B cell (primary cell): Measurements from ENCODE around the gene TAPBP. TPM values are rescaled to one million over a fixed set of nuclear protein-coding genes. Genes with fewer than 3 reads are reported as not detected.

ENCODE experiments used
- ATAC-seq: fragments of 200-7000 bp; cut with Tn5 transposase; one replicate; pipeline ENCODE4 v1.10.0; 2021; ENCODE audit warnings: low read depth, mild to moderate bottlenecking, moderate number of reproducible peaks, moderate library complexity
- CTCF ChIA-PET: fragments of 350-600 bp; sonication (Branson Sonifier 250); formaldehyde crosslinking; loops from one replicate; lab custom pipeline; 2021; ENCODE audit warnings: antibody characterized with exemption, inconsistent platforms; lab: Charles Lee
- POLR2A ChIA-PET: fragments of 350-600 bp; sonication (Branson Sonifier 250); formaldehyde crosslinking; loops from one replicate; lab custom pipeline; 2021; ENCODE audit warnings: antibody characterized with exemption; lab: Charles Lee
- DNase-seq: peaks from one replicate; pipeline ENCODE4 v3.0.0; 2013
- H2AFZ ChIP-seq: 2 replicates; pipeline ENCODE4 v1.6.1; 2012; ENCODE audit warnings: mild to moderate bottlenecking, low read depth, low read length; ENCODE audit not compliant: insufficient read depth, poor library complexity, severe bottlenecking
- H3K27ac ChIP-seq, 2 donors: 1 replicate in 1 of 2; 2 replicates in 1 of 2; pipeline ENCODE4 v1.5.1; 2012 to 2013; ENCODE audit warnings: low read length in 2 of 2, mild to moderate bottlenecking in 2 of 2, moderate library complexity in 1 of 2
- H3K27me3 ChIP-seq, 4 experiments: fragments of 200-600 bp in 1 of 4; sonication (generic) in 1 of 4; replicated peaks in 1 of 4; 1 replicate in 2 of 4; 2 replicates in 2 of 4; pipeline versions ENCODE4 v1.6.1 to v1.7.0; 2013 to 2016; ENCODE audit warnings: low read length in 3 of 4, mild to moderate bottlenecking in 2 of 4, mixed read lengths in 1 of 4, moderate library complexity in 1 of 4; ENCODE audit not compliant: insufficient read depth in 4 of 4, control insufficient read depth in 3 of 4; ENCODE audit errors: control extremely low read depth in 1 of 4
- H3K36me3 ChIP-seq, 2 experiments: replicated peaks in 1 of 2; 1 replicate in 1 of 2; 2 replicates in 1 of 2; pipeline versions ENCODE4 v1.6.1 to v1.7.1; 2013; ENCODE audit warnings: low read length in 1 of 2; ENCODE audit not compliant: insufficient read depth in 2 of 2, control insufficient read depth in 1 of 2; ENCODE audit errors: control extremely low read depth in 1 of 2, extremely low read depth in 1 of 2
- H3K4me1 ChIP-seq, 2 donors: fragments of 200-600 bp in 1 of 2; sonication (generic) in 1 of 2; 1 replicate in 1 of 2; 2 replicates in 1 of 2; pipeline versions ENCODE4 v1.5.1 to v1.6.1; 2013 to 2017; ENCODE audit warnings: low read length in 2 of 2; ENCODE audit not compliant: control insufficient read depth in 2 of 2, insufficient read depth in 2 of 2
- H3K4me2 ChIP-seq: replicated peaks from 2 replicates; pipeline ENCODE3; 2012; ENCODE audit warnings: mild to moderate bottlenecking, low read depth, low read length; ENCODE audit not compliant: poor library complexity, severe bottlenecking
- H3K4me3 ChIP-seq, 5 experiments: fragments of 200-600 bp in 1 of 5; sonication (generic) in 1 of 5; 1 replicate in 3 of 5; 2 replicates in 2 of 5; pipeline versions ENCODE4 v1.5.1 to v1.7.0; 2011 to 2016; ENCODE audit warnings: low read length in 4 of 5, mild to moderate bottlenecking in 4 of 5, low read depth in 2 of 5, control low read depth in 1 of 5, moderate library complexity in 1 of 5; ENCODE audit not compliant: insufficient read depth in 1 of 5; ENCODE audit errors: control extremely low read depth in 1 of 5, extremely low read depth in 1 of 5
- H3K79me2 ChIP-seq: fragments of 200-600 bp; sonication (generic); one replicate; pipeline ENCODE4 v1.6.0; 2016; ENCODE audit warnings: low read length; ENCODE audit not compliant: control insufficient read depth, insufficient read depth
- H3K9ac ChIP-seq: fragments of 200-600 bp; sonication (generic); 2 replicates; pipeline ENCODE4 v1.6.1; 2017; ENCODE audit warnings: mild to moderate bottlenecking, low read length, moderate library complexity
- H3K9me3 ChIP-seq, 3 donors: one replicate each; pipeline versions ENCODE4 v1.6.1 to v1.7.1; 2013; ENCODE audit warnings: low read length in 2 of 3; ENCODE audit not compliant: control insufficient read depth in 2 of 3, insufficient read depth in 1 of 3; ENCODE audit errors: control extremely low read depth in 1 of 3
- H4K20me1 ChIP-seq: 2 replicates; pipeline ENCODE4 v1.6.0; 2012; ENCODE audit warnings: mild to moderate bottlenecking, low read length; ENCODE audit not compliant: insufficient read depth, control insufficient read depth, poor library complexity, severe bottlenecking
- H3K27ac Mint-ChIP-seq: one replicate; pipeline ENCODE4 v1.8.0; 2021; ENCODE audit warnings: mixed read lengths
- H3K27me3 Mint-ChIP-seq: one replicate; pipeline ENCODE4 v1.8.0; 2021; ENCODE audit warnings: mixed read lengths
- H3K4me1 Mint-ChIP-seq: one replicate; pipeline ENCODE4 v1.8.0; 2021; ENCODE audit warnings: mixed read lengths
- H3K4me3 Mint-ChIP-seq: one replicate; pipeline ENCODE4 v1.8.0; 2021; ENCODE audit warnings: mixed read lengths
- H3K9me3 Mint-ChIP-seq: one replicate; pipeline ENCODE4 v1.8.0; 2022; ENCODE audit warnings: mixed read lengths; ENCODE audit not compliant: insufficient read depth
- CTCF ChIP-seq: fragments of 200-600 bp; IDR thresholded peaks from one replicate; pipeline ENCODE4 v1.8.0; 2022; ENCODE audit warnings: antibody characterized with exemption, mild to moderate bottlenecking
- EZH2 ChIP-seq: IDR thresholded peaks from 2 replicates; pipeline ENCODE4 v1.6.1; 2012; ENCODE audit warnings: borderline replicate concordance, low read depth, mild to moderate bottlenecking, moderate library complexity, low read length; ENCODE audit not compliant: insufficient read depth, poor library complexity, severe bottlenecking
- WGBS: methylation state at CpG from one replicate; pipeline ENCODE4 v1.1.5; 2013; ENCODE audit warnings: missing lambda C conversion rate; ENCODE audit not compliant: insufficient coverage; 5-methylcytosine and 5-hydroxymethylcytosine counted together
- intact Hi-C: fragments of 100-400 bp; cut with micrococcal nuclease; formaldehyde crosslinking; loops from one replicate; pipeline ENCODE4 v1.10.0; 2022
- polyA plus RNA-seq: library from polyadenylated mRNA; depleted of rRNA; stranded (reverse); fragments of >200 nt; gene quantifications from 2 replicates; pipeline ENCODE4 v1.2.3, GENCODE V29; 2012
- total RNA-seq, 2 donors: library from RNA; stranded (reverse); fragments of 120-200 nt in 1 of 2; gene quantifications; 1 replicate in 1 of 2; 2 replicates in 1 of 2; pipeline versions ENCODE4 v1.2.3 to v1.2.4, GENCODE V29; 2013 to 2022

The TAPBP gene
- total and polyA plus RNA-seq, 2 donors (not counting 1 experiment from before 2014, with no cell fraction given) = 302 to 310 TPM

GRCh38 chr6:33317669-33318425 lies 4.0 kb upstream of the TAPBP start, which contains the start of gene ZBTB22:
Gene ZBTB22, minus strand, starts transcription at chr6:33317744. Its CDS starts 828 bp downstream, at chr6:33316916.
- H3K4me1 Mint-ChIP-seq = peaks cover 82% of the 10 kb centered on the region
- TF ChIP-seq EZH2 = no peak
- no peak for TF ChIP-seq CTCF
- Histone ChIP-seq H4K20me1 (peaks cover 42% of the 10 kb centered on the region), H3K79me2 (peaks cover 90% of the 10 kb centered on the region), H3K4me3 (peak within 1 kb of the TSS; percentile 82 to 99 (median 91)), H3K27ac (peak within 1 kb of the TSS; percentile 80 to 100), H3K36me3 (peaks cover 3 to 44% of the 10 kb centered on the region in 2 experiments), H3K27me3 (no peaks in the 10 kb centered on the region), H3K4me2 (peak within 1 kb of the TSS; percentile 84), H2AFZ (peak within 1 kb of the TSS; percentile 94), H3K4me1 (peaks cover 66 to 76% of the 10 kb centered on the region in 2 donors), H3K9me3 (no peaks in the 10 kb centered on the region), H3K9ac (peak within 1 kb of the TSS; percentile 95)
- no peaks in the 10 kb centered on the region for H3K27me3 Mint-ChIP-seq
- H3K4me3 Mint-ChIP-seq = peak within 1 kb of the TSS; percentile 100
- peak; percentile 61 for ATAC-seq
- intact Hi-C loops = loop anchor here (1.0 kb wide), 2 partner anchors 26 to 92 kb away; no protein-coding TSS in a partner anchor
- POLR2A ChIA-PET = interaction anchor here (0.6 to 2.3 kb wide), 30 partner anchors 10 to 1777 kb away, joined by 3 to 29 read pairs (median 5); partner anchors contain the start of genes B3GALT4, PHF1, RGL2 and RPS18
- peak; percentile 98 for DNase-seq
- CTCF ChIA-PET = interaction anchor here (0.7 to 5.3 kb wide), 12 partner anchors 14 to 1825 kb away, joined by 3 to 50 read pairs (median 6); partner anchors contain the start of genes B3GALT4, CUTA, RGL2 and RPS18
- 0% methylated on average over 33 of the region's 44 CpGs for WGBS
- H3K27ac Mint-ChIP-seq = peak within 1 kb of the TSS; percentile 99
- H3K9me3 Mint-ChIP-seq = no peaks in the 10 kb centered on the region
